ENCODE results near the gene TMED10.

DNA sequence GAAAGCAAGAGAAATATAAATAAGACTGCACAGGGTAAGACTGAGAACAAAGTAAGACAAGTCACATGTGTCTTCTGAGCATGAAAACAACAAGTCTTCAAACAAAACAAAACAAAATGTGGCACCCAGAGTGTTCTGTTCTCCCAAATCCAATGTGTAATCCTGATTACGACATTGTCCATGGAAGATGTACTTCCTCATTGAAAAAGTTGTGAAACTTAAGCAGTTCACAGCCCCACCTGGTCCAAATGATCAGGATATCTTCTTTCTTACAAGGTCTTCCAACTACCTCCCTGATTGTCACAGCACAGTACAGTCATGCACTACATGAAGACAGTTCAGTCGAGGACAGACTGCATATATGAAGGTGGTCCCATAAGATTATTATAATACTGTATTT, 26.3 kb downstream of the TMED10 start:
- no peak for TF ChIP-seq EZH2 (IDR thresholded peaks at IDR 0.05; ENCODE audit: low read length, unreplicated experiment)
- no peak for TF ChIP-seq CTCF (conservative IDR thresholded peaks at IDR 0.05; ENCODE audit: low read depth, low read length)
